Kidney (tissue), 14 donors: ENCODE results near the gene ZNF605. TPM values are rescaled to one million over a fixed set of nuclear protein-coding genes. Genes with fewer than 3 reads are reported as not detected.

ENCODE experiments used
- DNase-seq, 5 donors: peaks; one replicate each; pipeline ENCODE4 v3.0.0-alpha.2; 2013 to 2020
- FAIRE-seq: peaks from 2 replicates; lab custom pipeline; 2012; peaks lifted over from hg19 to GRCh38; lab: Jason Lieb, UNC
- H3K27ac ChIP-seq, 2 donors: one replicate each; pipeline ENCODE4 v1.7.0; 2013; ENCODE audit warnings: low read depth in 2 of 2, low read length in 2 of 2, inconsistent platforms in 1 of 2
- H3K27me3 ChIP-seq: one replicate; pipeline ENCODE4 v1.7.1; 2013; ENCODE audit warnings: low read length, inconsistent platforms; ENCODE audit not compliant: control insufficient read depth, insufficient read depth
- H3K36me3 ChIP-seq, 3 donors: one replicate each; pipeline versions ENCODE4 v1.7.0 to v1.7.1; 2013; ENCODE audit warnings: low read length in 3 of 3, control low read depth in 1 of 3, inconsistent platforms in 1 of 3; ENCODE audit not compliant: insufficient read depth in 3 of 3, control insufficient read depth in 2 of 3
- H3K4me1 ChIP-seq, 3 donors: one replicate each; pipeline versions ENCODE4 v1.7.0 to v1.7.1; 2013; ENCODE audit warnings: low read length in 3 of 3, inconsistent platforms in 1 of 3, low read depth in 1 of 3; ENCODE audit not compliant: control insufficient read depth in 2 of 3, insufficient read depth in 2 of 3
- H3K4me3 ChIP-seq, 3 donors: one replicate each; pipeline versions ENCODE4 v1.7.0 to v1.8.1; 2013; ENCODE audit warnings: low read length in 3 of 3, control low read depth in 1 of 3, inconsistent platforms in 1 of 3
- H3K9ac ChIP-seq, 3 donors: one replicate each; pipeline versions ENCODE4 v1.7.0 to v1.7.1; 2013; ENCODE audit warnings: low read length in 3 of 3, control low read depth in 1 of 3, inconsistent platforms in 1 of 3
- H3K9me3 ChIP-seq, 3 donors: one replicate each; pipeline versions ENCODE4 v1.7.0 to v1.7.1; 2013; ENCODE audit warnings: low read length in 3 of 3, control low read depth in 1 of 3, inconsistent platforms in 1 of 3; ENCODE audit not compliant: control insufficient read depth in 2 of 3, insufficient read depth in 1 of 3
- intact Hi-C: fragments of 100-400 bp; cut with DNase I; formaldehyde crosslinking; loops from one replicate; pipeline ENCODE4 v1.11.1; 2022
- polyA plus RNA-seq: library from polyadenylated mRNA; stranded (reverse); fragments of 350-450 nt; fragmentation: Illumina TruSeq; extraction: RNeasy Lipid Tissue Mini Kit (QIAGEN cat#74804); gene quantifications from one replicate; pipeline ENCODE4 v1.2.3, GENCODE V29; 2014; ENCODE audit warnings: low read depth, low replicate concordance; ENCODE audit not compliant: insufficient read depth
- total RNA-seq: library from RNA; stranded (reverse); fragmentation: NEBNext Ultra II Directional; extraction: Animal tissue kit (Norgen Biotek cat#: 25700); gene quantifications from one replicate; pipeline ENCODE4 v1.2.1, GENCODE V29; 2021
- TF ChIP-seq, protein P1 (sequence below): IDR thresholded peaks from 3 replicates; pipeline ENCODE4 v1.5.1; 2012; ENCODE audit warnings: mild to moderate bottlenecking, moderate library complexity, borderline replicate concordance; ENCODE audit not compliant: insufficient read depth; ENCODE audit errors: extremely low read depth
- donor health status: control.
- donor health status: control.
- donor health status: control.
- donor health status: control.
- donor health status: control.
- donor health status: DM: yes; HTN: yes; CAD: no.
- donor health status: Normal renal cell carcinoma (clear cell type).

The ZNF605 gene
- total and polyA plus RNA-seq, 2 donors from 2014 or later = 5.0 to 15.2 TPM

DNA sequence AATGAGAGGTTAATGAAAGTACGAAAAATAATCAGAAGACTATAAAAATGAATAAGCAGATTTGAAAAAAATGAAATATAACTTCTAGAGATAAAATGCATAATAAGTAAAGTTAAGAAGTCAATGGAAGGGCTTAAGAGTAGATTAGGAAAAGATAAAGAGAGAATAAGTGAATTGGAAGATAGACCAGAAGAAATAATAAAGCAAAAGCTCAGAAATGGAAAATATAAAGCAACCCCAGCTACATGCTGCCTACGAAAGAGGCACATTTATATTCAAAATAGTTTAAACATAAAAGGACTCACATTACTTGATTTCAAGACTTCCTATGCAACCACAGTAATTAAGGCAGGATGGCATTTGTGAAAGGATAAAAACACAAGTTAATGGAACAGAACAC lies 19.9 kb downstream of the ZNF605 start:
- H3K36me3 ChIP-seq = peaks cover 4 to 25% (median 10%) of the 10 kb centered on the region in 3 donors
- peaks cover 6 to 59% (median 31%) of the 10 kb centered on the region in 3 donors for H3K9me3 ChIP-seq
- H3K4me3 ChIP-seq = no peak overlapping the region
- H3K4me1 ChIP-seq = no peaks in the 10 kb centered on the region
- DNase-seq = no peak
- TF ChIP-seq, protein P1, sequence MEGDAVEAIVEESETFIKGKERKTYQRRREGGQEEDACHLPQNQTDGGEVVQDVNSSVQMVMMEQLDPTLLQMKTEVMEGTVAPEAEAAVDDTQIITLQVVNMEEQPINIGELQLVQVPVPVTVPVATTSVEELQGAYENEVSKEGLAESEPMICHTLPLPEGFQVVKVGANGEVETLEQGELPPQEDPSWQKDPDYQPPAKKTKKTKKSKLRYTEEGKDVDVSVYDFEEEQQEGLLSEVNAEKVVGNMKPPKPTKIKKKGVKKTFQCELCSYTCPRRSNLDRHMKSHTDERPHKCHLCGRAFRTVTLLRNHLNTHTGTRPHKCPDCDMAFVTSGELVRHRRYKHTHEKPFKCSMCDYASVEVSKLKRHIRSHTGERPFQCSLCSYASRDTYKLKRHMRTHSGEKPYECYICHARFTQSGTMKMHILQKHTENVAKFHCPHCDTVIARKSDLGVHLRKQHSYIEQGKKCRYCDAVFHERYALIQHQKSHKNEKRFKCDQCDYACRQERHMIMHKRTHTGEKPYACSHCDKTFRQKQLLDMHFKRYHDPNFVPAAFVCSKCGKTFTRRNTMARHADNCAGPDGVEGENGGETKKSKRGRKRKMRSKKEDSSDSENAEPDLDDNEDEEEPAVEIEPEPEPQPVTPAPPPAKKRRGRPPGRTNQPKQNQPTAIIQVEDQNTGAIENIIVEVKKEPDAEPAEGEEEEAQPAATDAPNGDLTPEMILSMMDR = no peak
- FAIRE-seq = no peak
- H3K27ac ChIP-seq = no peak overlapping the region
- H3K27me3 ChIP-seq = no peaks in the 10 kb centered on the region
- intact Hi-C loops = no loop called here
- H3K9ac ChIP-seq = no peak overlapping the region

DNA sequence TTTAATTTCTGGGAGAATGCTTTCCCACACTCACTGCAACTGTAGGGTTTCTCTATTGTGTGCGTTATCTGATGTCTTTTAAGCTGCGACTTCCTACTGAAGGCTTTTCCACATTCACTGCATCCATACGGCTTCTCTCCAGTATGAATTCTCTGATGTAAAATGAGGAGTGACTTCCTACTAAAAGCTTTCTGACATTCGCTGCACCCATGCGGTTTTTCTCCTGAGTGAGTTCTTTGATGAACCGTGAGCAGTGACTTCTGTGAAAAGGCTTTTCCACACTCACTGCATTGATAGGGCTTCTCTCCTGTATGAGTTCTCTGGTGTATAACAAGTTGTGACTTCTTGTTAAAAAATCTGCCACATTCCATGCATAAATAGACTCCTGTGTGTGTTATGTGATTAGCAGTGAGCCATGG lies 29.7 kb downstream of the ZNF605 start:
- Histone ChIP-seq H3K9ac (no peak overlapping the region), H3K4me3 (peak overlapping the region in 2 of 3 donors; percentile 9 to 30), H3K4me1 (no peaks in the 10 kb centered on the region), H3K36me3 (peaks cover 7 to 35% (median 10%) of the 10 kb centered on the region in 3 donors), H3K27me3 (no peaks in the 10 kb centered on the region), H3K27ac (no peak overlapping the region), H3K9me3 (peaks cover 18 to 88% (median 59%) of the 10 kb centered on the region in 3 donors)
- FAIRE-seq = no peak
- TF ChIP-seq, protein P1 = no peak
- no peak for DNase-seq
- intact Hi-C loops = no loop called here

DNA sequence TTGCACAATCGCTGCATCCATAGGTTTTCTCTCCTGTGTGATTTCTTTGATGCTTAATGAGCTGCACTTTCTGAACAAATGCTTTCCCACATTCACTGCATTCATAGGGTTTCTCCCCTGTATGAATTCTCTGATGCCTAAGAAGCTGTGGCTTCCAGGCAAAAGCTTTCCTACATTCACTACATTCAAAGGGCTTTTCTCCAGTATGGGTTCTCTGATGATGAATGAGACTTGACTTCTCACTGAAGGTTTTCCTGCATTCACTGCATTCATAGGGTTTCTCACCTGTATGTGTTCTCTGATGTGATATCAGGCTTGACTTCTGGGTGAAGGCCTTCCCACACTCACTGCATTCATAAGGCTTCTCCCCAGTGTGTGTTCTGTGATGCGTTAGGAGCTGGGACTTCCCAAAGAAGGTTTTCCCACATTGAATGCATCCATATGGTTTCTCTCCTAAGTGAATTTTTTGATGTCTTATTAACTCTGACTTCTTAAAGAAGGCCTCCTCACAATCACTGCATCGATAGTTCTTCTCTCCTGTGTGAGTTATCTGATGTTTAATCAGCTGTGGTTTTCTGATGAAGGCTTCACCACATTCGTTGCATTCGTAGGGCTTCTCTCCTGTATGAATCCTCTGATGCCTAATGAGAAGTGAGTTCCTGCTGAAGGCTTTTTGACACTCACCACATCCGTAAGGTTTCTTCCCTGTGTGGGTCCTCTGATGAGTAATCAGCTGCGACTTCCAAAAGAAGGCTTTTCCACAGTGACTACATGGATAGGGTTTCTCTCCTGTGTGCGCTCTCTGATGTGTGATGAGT lies 30.3 kb downstream of the ZNF605 start:
- TF ChIP-seq, protein P1 = no peak
- no peak for DNase-seq
- Histone ChIP-seq H3K27ac (no peak overlapping the region), H3K4me3 (peak overlapping the region in 2 of 3 donors; percentile 3 to 30), H3K9ac (no peak overlapping the region), H3K9me3 (peaks cover 17 to 88% (median 63%) of the 10 kb centered on the region in 3 donors), H3K4me1 (no peaks in the 10 kb centered on the region), H3K27me3 (no peaks in the 10 kb centered on the region), H3K36me3 (peaks cover 7 to 31% (median 10%) of the 10 kb centered on the region in 3 donors)
- FAIRE-seq = no peak
- intact Hi-C loops = no loop called here
